Prostate gland (tissue), 2 donors: Measurements from ENCODE around the gene PAX6. TPM values are rescaled to one million over a fixed set of nuclear protein-coding genes. Genes with fewer than 3 reads are reported as not detected.

Experiments used
- DNase-seq: peaks from one replicate; pipeline ENCODE4 v3.0.0-alpha.2; 2019; ENCODE audit warnings: low spot score
- H3K27ac ChIP-seq, 2 donors: fragments of 200-600 bp; sonication (generic); 2 replicates each; pipeline ENCODE4 v1.5.1; 2017 to 2019
- H3K27me3 ChIP-seq: fragments of 200-600 bp; sonication (generic); replicated peaks from 2 replicates; pipeline ENCODE4 v1.5.1; 2019; ENCODE audit not compliant: insufficient read depth
- H3K36me3 ChIP-seq, 2 donors: fragments of 200-600 bp; sonication (generic); 1 replicate in 1 of 2; 2 replicates in 1 of 2; pipeline versions ENCODE4 v1.5.1 to v1.8.1; 2017 to 2019
- H3K4me1 ChIP-seq: fragments of 200-600 bp; sonication (generic); replicated peaks from 2 replicates; pipeline ENCODE4 v1.5.1; 2019
- H3K4me3 ChIP-seq, 2 donors: fragments of 200-600 bp; sonication (generic); 2 replicates each; pipeline ENCODE4 v1.5.1; 2017 to 2019
- H3K9me3 ChIP-seq: fragments of 200-600 bp; sonication (generic); 2 replicates; pipeline ENCODE4 v1.5.1; 2017
- CTCF ChIP-seq, 4 experiments: fragments of 200-600 bp in 2 of 4; fragments of 450-650 bp in 2 of 4; sonication (generic) in 2 of 4; IDR thresholded peaks; 1 replicate in 3 of 4; 2 replicates in 1 of 4; pipeline ENCODE4 v1.5.1; 2016 to 2019; ENCODE audit warnings: antibody characterized with exemption in 4 of 4, mild to moderate bottlenecking in 2 of 4, moderate library complexity in 2 of 4
- POLR2A ChIP-seq: fragments of 450-650 bp; IDR thresholded peaks from one replicate; pipeline ENCODE4 v1.6.1; 2016; ENCODE audit warnings: antibody characterized with exemption, mild to moderate bottlenecking
- POLR2AphosphoS5 ChIP-seq: sonication (generic); formaldehyde crosslinking; IDR thresholded peaks from one replicate; pipeline ENCODE4 v1.6.1; 2017; ENCODE audit warnings: antibody characterized with exemption
- WGBS: methylation state at CpG from one replicate; pipeline ENCODE4 v1.1.5; 2018; 5-methylcytosine and 5-hydroxymethylcytosine counted together
- intact Hi-C: fragments of 100-400 bp; cut with DNase I; formaldehyde crosslinking; loops from one replicate; pipeline ENCODE4 v1.14.2; 2022
- total RNA-seq, 2 donors: library from RNA; depleted of rRNA; stranded (reverse); fragments of >200 nt; gene quantifications; one replicate each; pipeline ENCODE4 v1.1.0, GENCODE V29; 2016

The PAX6 gene
- total RNA-seq, 2 donors from 2014 or later = 0.80 TPM; not detected in 1

GRCh38 chr11:31792456-31792855, 18.7 kb downstream of the PAX6 start:
- TF ChIP-seq POLR2A (no peak), CTCF (IDR thresholded peaks at IDR 0.05) (no peak), POLR2AphosphoS5 (no peak)
- Histone ChIP-seq H3K4me1 (no peaks in the 10 kb centered on the region), H3K4me3 (no peak overlapping the region), H3K27me3 (no peaks in the 10 kb centered on the region), H3K27ac (no peak overlapping the region), H3K36me3 (no peaks in the 10 kb centered on the region), H3K9me3 (no peaks in the 10 kb centered on the region)
- no peak for DNase-seq
- intact Hi-C loops = no loop called here
- 87% methylated on average over 2 of the region's 2 CpGs for WGBS

DNA sequence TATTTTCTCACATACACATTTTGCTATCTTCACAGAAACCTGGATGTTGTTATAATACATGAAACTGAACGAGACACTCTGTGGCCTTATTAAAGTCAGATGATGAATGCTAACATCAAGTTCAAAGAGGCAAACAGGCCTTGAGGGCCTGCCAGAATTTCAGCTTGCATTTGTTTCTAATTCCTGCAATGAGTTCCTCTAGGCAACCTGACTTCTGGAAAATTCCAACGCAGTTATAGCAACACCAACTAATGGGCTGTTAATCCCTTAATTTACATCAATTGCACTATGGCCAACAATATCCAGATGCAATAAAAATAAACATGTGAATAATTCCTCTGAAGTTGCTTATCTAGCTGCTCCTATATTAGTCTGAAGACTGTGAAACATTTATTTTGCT, 19.1 kb downstream of the PAX6 start:
- no peak for TF ChIP-seq POLR2AphosphoS5
- TF ChIP-seq POLR2A = no peak
- TF ChIP-seq CTCF (IDR thresholded peaks at IDR 0.05) = no peak
- H3K27me3 ChIP-seq = no peaks in the 10 kb centered on the region
- intact Hi-C loops = no loop called here
- no peaks in the 10 kb centered on the region for H3K9me3 ChIP-seq
- no peak overlapping the region for H3K27ac ChIP-seq
- H3K36me3 ChIP-seq = no peaks in the 10 kb centered on the region
- no peak overlapping the region for H3K4me3 ChIP-seq
- DNase-seq = no peak
- WGBS = 59% methylated on average over 2 of the region's 2 CpGs
- H3K4me1 ChIP-seq = no peaks in the 10 kb centered on the region

DNA sequence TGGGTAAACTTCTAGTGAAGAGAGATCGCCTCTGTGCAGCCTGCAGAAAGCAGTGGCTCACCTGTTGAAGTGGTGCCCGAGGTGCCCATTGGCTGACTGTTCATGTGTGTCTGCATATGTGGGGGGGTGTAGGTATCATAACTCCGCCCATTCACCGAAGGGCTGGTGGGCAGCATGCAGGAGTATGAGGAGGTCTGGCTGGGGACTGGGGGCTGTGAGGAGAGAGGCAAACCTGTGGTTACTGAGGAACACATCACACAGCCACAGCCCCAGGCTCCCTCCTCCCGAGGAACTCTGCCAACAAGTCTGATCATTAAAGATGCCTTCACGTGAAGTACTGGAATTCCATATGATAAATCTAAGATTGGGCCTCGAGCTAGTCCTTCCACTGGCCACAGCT, 20.5 kb downstream of the PAX6 start:
- no peaks in the 10 kb centered on the region for H3K4me1 ChIP-seq
- no peak overlapping the region for H3K27ac ChIP-seq
- no peaks in the 10 kb centered on the region for H3K36me3 ChIP-seq
- H3K9me3 ChIP-seq = no peaks in the 10 kb centered on the region
- DNase-seq = no peak
- H3K4me3 ChIP-seq = no peak overlapping the region
- no peak for TF ChIP-seq POLR2A
- no peak for TF ChIP-seq CTCF (IDR thresholded peaks at IDR 0.05)
- TF ChIP-seq POLR2AphosphoS5 = no peak
- intact Hi-C loops = no loop called here
- no peaks in the 10 kb centered on the region for H3K27me3 ChIP-seq
- WGBS = 62% methylated on average over 7 of the region's 7 CpGs

GRCh38 chr11:31788085-31788484, 23.0 kb downstream of the PAX6 start:
- H3K27me3 ChIP-seq = no peaks in the 10 kb centered on the region
- no peaks in the 10 kb centered on the region for H3K9me3 ChIP-seq
- no peak for TF ChIP-seq POLR2A
- TF ChIP-seq POLR2AphosphoS5 = no peak
- no peak for TF ChIP-seq CTCF (IDR thresholded peaks at IDR 0.05)
- no peak overlapping the region for H3K27ac ChIP-seq
- no peaks in the 10 kb centered on the region for H3K4me1 ChIP-seq
- H3K36me3 ChIP-seq = no peaks in the 10 kb centered on the region
- WGBS = 85% methylated on average over 3 of the region's 3 CpGs
- DNase-seq = no peak
- intact Hi-C loops = no loop called here
- H3K4me3 ChIP-seq = no peak overlapping the region

DNA sequence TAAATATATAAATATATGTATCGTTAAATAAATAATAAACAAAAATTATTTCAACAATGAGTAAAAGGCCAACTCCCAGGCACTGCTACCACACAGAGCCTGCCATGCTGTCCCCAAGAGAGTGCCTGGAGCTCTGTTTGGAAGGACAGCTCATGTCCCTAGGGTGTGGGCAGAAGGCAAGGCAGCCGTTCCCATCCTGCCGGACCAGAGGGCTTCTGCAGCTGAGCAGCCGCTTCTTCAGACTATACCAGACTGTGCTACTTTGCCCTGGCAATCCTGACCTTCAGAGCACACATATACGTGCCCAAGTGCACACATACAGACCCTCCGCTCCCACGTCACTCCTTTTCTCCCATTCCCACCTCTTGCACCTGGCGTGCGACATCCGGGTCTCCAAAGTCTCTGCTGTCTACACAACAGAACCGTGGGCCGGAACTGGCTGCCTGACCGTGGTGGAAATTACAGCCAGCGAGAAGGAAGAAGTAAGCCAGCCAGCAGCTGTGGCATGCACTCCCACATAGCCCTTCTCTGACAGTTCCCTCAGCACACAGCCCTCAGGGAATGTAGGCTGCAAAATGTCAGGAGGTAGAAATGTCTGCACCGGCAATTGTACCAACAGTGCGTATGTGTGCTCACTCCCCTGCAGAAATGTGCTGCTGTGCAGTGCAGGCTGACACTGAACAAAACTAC, 24.0 kb downstream of the PAX6 start:
- no peaks in the 10 kb centered on the region for H3K9me3 ChIP-seq
- H3K27me3 ChIP-seq = no peaks in the 10 kb centered on the region
- 79% methylated on average over 16 of the region's 16 CpGs for WGBS
- TF ChIP-seq POLR2AphosphoS5 (no peak), POLR2A (no peak), CTCF (IDR thresholded peaks at IDR 0.05) (no peak)
- no peak overlapping the region for H3K4me3 ChIP-seq
- no peak for DNase-seq
- no peaks in the 10 kb centered on the region for H3K4me1 ChIP-seq
- no peaks in the 10 kb centered on the region for H3K36me3 ChIP-seq
- intact Hi-C loops = no loop called here
- no peak overlapping the region for H3K27ac ChIP-seq
